Progenitor cell of endocrine pancreas (in vitro differentiated cells): ENCODE results near the gene AHCTF1. TPM values are rescaled to one million over a fixed set of nuclear protein-coding genes. Genes with fewer than 3 reads are reported as not detected.
"Not testable (repeated sequence)": the region's sequence is repeated elsewhere in the genome, so short reads cannot be mapped to it uniquely, and the experiment has no call there.

ENCODE experiments used
- DNase-seq: peaks from one replicate; pipeline ENCODE4 v3.0.0; 2021; ENCODE audit warnings: low spot score; ENCODE audit not compliant: unreplicated experiment
- H3K27ac Mint-ChIP-seq: 2 replicates; pipeline ENCODE4 v1.8.0; 2021; ENCODE audit warnings: mild to moderate bottlenecking, moderate library complexity, mixed read lengths
- H3K27me3 Mint-ChIP-seq: 2 replicates; pipeline ENCODE4 v1.8.0; 2021; ENCODE audit warnings: mixed read lengths
- H3K36me3 Mint-ChIP-seq: 2 replicates; pipeline ENCODE4 v1.8.0; 2022; ENCODE audit warnings: mixed read lengths; ENCODE audit not compliant: insufficient read depth
- H3K4me1 Mint-ChIP-seq: 2 replicates; pipeline ENCODE4 v1.8.0; 2021; ENCODE audit warnings: low read depth, mixed read lengths
- H3K4me3 Mint-ChIP-seq: 2 replicates; pipeline ENCODE4 v1.8.0; 2021; ENCODE audit warnings: low read depth, mild to moderate bottlenecking, moderate library complexity, mixed read lengths
- H3K9me3 Mint-ChIP-seq: 2 replicates; pipeline ENCODE4 v1.8.0; 2021; ENCODE audit warnings: low read depth, mixed read lengths
- total RNA-seq: library from RNA; stranded (reverse); gene quantifications from 2 replicates; pipeline ENCODE4 v1.2.1, GENCODE V29; 2021
- TF ChIP-seq, protein P1 (sequence below): fragments of 200-600 bp; sonication (generic); IDR thresholded peaks from one replicate; pipeline ENCODE4 v1.5.0; 2021; ENCODE audit warnings: antibody characterized with exemption, mild to moderate bottlenecking; ENCODE audit not compliant: unreplicated experiment

AHCTF1 gene
- total RNA-seq, 1 donor from 2014 or later, result 42.8 TPM

DNA sequence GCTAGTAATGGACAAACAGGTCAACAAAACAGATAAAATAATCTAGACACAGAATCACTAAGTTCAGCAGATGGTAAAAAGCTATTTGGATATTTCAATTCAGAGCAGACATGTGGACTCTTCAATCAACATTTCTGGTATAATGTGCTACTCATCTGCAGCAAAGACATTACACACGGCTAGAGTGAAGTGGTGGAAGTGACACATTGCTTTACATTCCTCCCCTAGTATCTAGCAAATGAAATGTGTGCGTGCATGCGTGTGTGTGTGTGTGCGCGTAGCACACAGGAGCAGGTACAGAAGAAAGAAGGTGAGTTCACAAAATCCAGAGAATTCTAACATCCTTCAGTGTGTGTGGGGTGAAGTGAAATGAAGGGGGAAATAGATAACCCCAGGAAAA is 8.3 kb downstream of the AHCTF1 start:
- peaks cover 12% of the 10 kb centered on the region for H3K36me3 Mint-ChIP-seq
- no peak for DNase-seq
- TF ChIP-seq, protein P1, sequence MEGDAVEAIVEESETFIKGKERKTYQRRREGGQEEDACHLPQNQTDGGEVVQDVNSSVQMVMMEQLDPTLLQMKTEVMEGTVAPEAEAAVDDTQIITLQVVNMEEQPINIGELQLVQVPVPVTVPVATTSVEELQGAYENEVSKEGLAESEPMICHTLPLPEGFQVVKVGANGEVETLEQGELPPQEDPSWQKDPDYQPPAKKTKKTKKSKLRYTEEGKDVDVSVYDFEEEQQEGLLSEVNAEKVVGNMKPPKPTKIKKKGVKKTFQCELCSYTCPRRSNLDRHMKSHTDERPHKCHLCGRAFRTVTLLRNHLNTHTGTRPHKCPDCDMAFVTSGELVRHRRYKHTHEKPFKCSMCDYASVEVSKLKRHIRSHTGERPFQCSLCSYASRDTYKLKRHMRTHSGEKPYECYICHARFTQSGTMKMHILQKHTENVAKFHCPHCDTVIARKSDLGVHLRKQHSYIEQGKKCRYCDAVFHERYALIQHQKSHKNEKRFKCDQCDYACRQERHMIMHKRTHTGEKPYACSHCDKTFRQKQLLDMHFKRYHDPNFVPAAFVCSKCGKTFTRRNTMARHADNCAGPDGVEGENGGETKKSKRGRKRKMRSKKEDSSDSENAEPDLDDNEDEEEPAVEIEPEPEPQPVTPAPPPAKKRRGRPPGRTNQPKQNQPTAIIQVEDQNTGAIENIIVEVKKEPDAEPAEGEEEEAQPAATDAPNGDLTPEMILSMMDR, result no peak
- H3K9me3 Mint-ChIP-seq, result peaks cover 3% of the 10 kb centered on the region
- no peaks in the 10 kb centered on the region for H3K27me3 Mint-ChIP-seq
- peaks cover 15% of the 10 kb centered on the region for H3K4me1 Mint-ChIP-seq
- H3K4me3 Mint-ChIP-seq, result no peak overlapping the region
- peak overlapping the region; percentile 91 for H3K27ac Mint-ChIP-seq

DNA sequence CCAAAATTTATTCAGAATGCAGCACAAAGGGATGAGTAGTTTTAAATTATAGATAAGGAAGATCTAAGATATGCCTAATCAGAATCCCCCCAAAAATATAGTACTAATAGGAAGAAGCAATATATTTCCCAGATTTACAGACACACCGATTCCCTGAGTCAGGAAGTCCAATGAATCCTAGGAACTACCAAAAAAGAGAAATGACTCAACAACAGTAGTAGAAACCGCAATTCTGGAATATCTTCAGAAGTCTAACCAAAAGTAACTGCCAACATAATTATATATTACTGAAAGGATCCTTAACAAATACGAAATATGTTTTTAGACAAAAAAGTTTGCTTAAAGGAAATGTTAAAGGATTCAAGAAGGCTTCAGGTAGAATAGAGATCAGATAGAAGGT is 10.3 kb downstream of the AHCTF1 start:
- no peaks in the 10 kb centered on the region for H3K27me3 Mint-ChIP-seq
- H3K4me3 Mint-ChIP-seq, result no peak overlapping the region
- no peak for DNase-seq
- peaks cover 7% of the 10 kb centered on the region for H3K36me3 Mint-ChIP-seq
- H3K4me1 Mint-ChIP-seq, result peaks cover 21% of the 10 kb centered on the region
- TF ChIP-seq, protein P1, result no peak
- peak overlapping the region; percentile 42 for H3K27ac Mint-ChIP-seq
- H3K9me3 Mint-ChIP-seq, result peaks cover 3% of the 10 kb centered on the region

- Mint-ChIP-seq H3K27me3 (no peaks in the 10 kb centered on the region), H3K36me3 (peaks cover 2% of the 10 kb centered on the region)
These were observed 11.8 kb downstream of the AHCTF1 start for GRCh38 chr1:246919902-246920301.

GRCh38 chr1:246916026-246916923 is 15.5 kb downstream of the AHCTF1 start:
- not testable (repeated sequence) for H3K36me3 Mint-ChIP-seq, DNase-seq, H3K27ac Mint-ChIP-seq, H3K4me3 Mint-ChIP-seq, H3K9me3 Mint-ChIP-seq, H3K27me3 Mint-ChIP-seq
- H3K4me1 Mint-ChIP-seq, result peaks cover 10% of the 10 kb centered on the region
- TF ChIP-seq, protein P1, result peak; percentile 15

More at GRCh38 chr1:246919902-246920301, 11.8 kb downstream of the AHCTF1 start:
- Mint-ChIP-seq H3K27ac (no peak overlapping the region), H3K9me3 (no peaks in the 10 kb centered on the region), H3K4me3 (no peak overlapping the region), H3K4me1 (peaks cover 19% of the 10 kb centered on the region)
- no peak for DNase-seq
- TF ChIP-seq, protein P1, result no peak

DNA sequence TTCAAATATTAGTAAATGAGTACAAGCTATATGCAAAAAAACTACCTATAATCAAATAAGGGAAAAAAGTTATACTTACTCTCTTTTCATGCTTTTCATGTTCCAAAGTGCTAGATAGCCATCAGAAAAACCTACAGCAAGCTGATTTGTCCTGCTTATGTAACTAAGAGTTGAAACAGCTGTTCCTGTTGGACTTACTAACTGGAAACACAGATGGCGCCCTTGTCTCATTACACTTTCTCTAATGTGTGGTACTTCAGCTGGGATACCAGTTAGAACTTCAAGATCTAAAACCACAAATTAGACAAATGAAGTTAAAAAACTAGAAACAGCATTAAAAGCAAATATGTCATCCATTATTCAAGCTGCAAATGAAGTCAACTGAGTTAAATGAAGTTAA is 24.3 kb downstream of the AHCTF1 start:
- H3K27ac Mint-ChIP-seq, result no peak overlapping the region
- H3K4me3 Mint-ChIP-seq, result no peak overlapping the region
- TF ChIP-seq, protein P1, result peak; percentile 65
- H3K4me1 Mint-ChIP-seq, result peaks cover 4% of the 10 kb centered on the region
- H3K36me3 Mint-ChIP-seq, result peaks cover 25% of the 10 kb centered on the region
- no peaks in the 10 kb centered on the region for H3K27me3 Mint-ChIP-seq
- H3K9me3 Mint-ChIP-seq, result no peaks in the 10 kb centered on the region
- no peak for DNase-seq
